ENCODE data around the gene RBM19.

Gene RBM19

DNA sequence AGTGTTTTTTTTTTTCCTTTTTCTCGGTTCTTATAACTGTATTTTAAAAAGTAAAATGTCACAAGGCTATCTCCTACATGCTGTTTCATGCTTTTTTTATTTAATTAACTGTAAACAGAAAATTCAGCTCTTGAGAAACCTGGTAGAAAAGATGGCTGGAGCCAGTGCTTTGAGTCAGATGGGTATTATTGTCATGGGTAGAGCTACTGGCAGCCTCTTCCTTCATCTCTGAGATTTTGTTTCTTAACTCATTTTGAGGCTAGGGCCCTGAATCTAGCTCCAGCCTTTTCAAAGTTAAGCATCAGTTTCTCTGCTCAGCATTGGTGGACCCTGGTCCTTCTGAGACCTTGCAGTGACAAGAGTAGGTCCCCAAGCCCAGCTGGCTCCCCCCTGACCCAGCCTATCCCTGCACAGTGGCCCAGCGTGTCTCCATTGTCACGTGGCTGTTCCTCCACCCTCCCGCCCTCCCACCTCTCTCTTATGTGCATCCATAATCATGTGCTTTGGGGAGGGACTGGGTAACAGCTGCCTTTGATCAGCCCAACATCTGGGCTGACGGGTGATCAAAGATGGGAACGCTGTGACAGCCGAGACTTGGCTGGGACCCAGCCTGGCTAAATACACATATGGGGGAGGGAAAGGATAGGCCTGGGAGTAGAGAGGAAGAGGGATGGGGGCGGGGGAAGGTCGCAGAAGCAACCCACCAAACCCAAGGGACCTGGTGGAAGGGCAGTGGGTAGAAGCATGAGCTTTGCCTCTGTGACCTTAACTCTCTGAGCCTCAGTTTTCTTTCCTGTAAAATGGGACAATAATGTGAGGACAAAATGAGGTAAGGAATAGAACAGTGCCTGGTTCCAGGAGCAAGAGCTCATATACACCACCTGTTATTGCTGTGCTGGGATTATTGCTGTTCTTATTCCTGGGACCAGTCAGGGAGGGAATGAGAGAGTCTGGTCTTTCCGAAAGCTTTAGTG is 24.4 kb upstream of the RBM19 start:
- no peak for DNase-seq
- in situ Hi-C loops (cut with MboI; ENCODE audit: low pct_unique_long_range_greater_than_20kb, low sequenced_read_pairs), result no loop called here

DNA sequence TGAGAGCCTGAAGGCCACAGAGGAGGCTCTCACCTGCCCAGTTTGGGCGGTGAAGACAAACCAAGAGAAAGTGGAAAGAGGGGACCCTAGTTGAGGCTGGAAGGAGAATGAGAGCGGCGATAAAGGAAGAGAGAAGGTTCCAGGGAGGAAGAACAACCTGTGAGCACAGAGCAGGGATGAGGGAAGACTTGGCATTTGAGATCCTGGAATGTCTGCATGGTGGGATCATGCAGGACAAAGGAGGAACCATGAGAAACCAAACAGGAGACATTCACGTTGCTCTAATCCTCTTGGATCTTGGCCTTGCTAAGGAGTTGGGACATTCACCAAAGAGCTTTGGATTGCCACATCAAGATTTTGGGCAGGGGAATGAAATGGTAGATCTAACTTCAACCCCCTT is 22.9 kb upstream of the RBM19 start:
- in situ Hi-C loops (cut with MboI; ENCODE audit: low pct_unique_long_range_greater_than_20kb, low sequenced_read_pairs), result no loop called here
- no peak for DNase-seq

DNA sequence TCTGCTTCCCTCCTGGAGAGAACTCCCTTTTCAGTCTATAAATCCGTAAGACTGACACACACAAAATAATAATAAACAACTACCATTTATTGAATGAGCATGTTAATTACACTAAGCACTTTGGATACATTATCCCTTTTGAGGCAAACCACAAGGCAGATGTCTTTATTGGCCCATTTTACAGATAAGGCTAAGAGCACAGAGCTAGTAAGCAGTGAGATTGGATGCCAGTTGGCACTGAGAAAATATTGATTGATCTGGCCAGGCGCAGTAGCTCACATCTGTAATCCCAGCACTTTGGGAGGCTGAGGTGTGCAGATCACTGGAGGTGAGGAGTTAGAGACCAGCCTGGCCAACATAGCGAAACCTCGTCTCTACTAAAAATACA is 21.9 kb upstream of the RBM19 start:
- in situ Hi-C loops (cut with MboI; ENCODE audit: low pct_unique_long_range_greater_than_20kb, low sequenced_read_pairs), result no loop called here

DNA sequence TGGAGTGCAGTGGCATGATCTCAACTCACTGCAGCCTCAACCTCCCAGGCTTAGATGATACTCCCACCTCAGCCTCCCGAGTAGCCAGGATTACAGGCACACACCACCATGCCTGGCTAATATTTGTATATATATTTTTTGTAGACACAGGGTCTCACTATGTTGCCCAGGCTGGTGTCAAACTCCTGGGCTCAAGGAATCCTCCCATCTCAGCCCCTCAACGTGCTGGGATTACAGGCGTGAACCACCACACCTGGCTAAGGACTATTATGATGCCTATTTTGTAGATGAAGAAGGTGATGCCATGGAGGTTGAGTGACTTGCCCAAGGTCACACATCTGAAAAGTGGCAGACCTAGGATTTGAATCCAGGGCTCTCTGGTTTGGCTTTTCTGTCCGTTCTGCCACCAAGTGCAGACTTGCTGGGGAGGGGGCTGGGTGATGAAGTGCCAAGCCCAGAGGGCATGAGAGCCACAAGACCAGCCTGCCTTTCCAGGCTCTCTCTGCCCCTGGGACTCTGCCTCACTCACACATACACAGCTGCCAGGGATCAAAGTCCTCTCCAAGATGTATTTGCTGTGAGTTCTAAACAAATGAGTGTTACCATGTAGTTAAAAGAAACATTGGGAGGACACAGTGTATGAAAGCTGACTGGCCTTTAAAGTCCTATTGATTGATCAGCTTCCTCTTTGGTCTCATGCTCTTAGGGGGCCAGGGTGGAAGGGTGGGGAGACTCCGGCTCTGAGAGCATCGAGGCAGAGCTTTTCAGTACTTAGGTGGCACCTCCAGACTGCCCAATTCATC is 21.3 kb upstream of the RBM19 start:
- in situ Hi-C loops (cut with MboI; ENCODE audit: low pct_unique_long_range_greater_than_20kb, low sequenced_read_pairs), result no loop called here
- DNase-seq, result no peak

More for the DNA sequence above, 21.9 kb upstream of the RBM19 start:
- DNase-seq, result no peak

DNA sequence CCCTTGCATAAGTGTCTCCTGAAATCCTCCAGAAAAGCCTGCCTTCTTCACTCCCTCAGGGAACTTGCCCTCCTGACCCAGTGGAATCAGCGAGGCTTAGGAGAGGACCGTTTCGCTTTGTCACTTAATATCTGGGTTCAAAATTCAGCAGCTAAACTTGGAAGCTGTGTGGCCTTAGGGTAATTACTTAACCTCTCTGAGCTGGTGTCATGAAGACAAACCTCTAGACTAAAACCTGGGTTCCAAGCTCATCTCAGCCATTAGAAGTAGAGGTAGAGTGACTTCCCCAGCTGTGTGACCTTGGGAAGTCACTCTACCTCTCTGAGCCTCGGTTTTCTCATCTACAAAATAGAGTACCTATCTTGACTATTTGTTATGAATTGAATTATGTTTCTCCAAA is 18.3 kb upstream of the RBM19 start:
- no peak for DNase-seq
- in situ Hi-C loops (cut with MboI; ENCODE audit: low pct_unique_long_range_greater_than_20kb, low sequenced_read_pairs), result no loop called here

DNA sequence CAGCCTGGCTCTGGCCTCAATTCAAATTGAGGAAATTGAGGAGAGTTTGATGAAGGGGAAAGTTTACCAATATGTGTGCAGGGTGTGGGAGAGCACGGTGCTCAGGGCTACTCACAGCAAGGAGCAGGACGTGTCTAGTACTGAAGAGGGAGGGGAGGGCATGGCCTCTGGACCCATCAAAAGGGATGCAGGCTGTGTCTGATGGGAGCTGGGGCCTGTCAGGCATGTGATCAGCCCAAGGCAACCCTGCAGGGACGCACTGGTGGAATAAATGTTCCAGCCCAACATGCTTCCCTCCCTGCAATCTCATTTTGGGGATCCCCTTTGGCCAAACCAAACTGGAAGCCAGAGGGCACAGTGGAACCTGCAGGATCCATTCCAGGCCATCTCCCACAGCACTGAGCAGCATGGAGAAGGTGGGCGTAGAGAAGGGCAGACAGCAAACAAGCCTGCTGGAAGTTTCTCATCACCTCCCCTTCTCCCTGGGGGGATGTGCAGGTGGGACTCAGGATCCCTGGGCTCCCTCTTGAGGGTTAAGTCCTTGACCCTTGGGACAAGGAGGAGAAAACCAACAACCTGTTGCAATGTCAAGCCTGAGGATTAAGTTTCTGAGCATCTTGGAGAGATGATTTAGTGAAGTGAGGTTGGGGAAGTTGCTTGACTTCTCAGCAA is 17.8 kb upstream of the RBM19 start:
- in situ Hi-C loops (cut with MboI; ENCODE audit: low pct_unique_long_range_greater_than_20kb, low sequenced_read_pairs), result no loop called here

DNA sequence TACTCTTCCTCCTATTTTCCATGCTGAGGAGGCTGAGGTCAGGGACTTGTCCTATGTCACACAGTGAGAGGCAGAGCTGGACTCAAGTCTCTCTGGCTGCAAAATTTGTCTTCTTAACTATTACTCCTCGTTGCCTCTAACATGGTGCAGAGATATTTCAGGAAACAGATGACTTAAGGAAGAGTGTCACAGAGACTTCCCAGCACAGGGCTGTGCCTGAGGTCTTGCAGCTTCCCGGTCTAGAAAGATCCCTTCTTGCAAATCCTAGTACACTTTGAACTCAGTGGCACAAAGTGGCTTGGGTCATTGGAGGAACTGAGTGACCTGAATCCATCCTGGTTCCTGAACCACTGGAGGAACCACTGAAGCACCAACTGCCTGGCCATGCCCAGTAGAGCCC is 17.1 kb upstream of the RBM19 start:
- DNase-seq, result no peak
- in situ Hi-C loops (cut with MboI; ENCODE audit: low pct_unique_long_range_greater_than_20kb, low sequenced_read_pairs), result no loop called here

More for the DNA sequence above, 17.8 kb upstream of the RBM19 start:
- no peak for DNase-seq

DNA sequence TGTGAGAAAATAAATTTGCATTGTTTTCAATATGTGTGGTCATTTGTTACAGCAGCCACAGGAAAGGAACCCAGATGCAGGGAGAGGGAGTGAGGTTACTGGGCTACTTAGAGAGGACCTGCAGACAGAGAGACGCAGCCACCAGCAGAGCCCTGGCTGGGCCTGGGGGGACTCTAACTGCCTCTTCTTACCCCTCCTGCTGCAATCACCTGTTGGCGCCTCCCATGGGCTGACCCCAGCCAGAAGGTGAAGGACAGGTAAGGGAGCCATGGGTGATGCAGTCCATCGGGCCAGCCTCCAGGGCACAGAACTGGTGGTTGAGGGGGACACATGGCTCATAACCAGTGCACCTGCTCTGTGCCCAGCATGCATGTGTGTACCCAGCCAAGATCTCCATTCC is 15.8 kb upstream of the RBM19 start:
- DNase-seq, result no peak
- in situ Hi-C loops (cut with MboI; ENCODE audit: low pct_unique_long_range_greater_than_20kb, low sequenced_read_pairs), result no loop called here

DNA sequence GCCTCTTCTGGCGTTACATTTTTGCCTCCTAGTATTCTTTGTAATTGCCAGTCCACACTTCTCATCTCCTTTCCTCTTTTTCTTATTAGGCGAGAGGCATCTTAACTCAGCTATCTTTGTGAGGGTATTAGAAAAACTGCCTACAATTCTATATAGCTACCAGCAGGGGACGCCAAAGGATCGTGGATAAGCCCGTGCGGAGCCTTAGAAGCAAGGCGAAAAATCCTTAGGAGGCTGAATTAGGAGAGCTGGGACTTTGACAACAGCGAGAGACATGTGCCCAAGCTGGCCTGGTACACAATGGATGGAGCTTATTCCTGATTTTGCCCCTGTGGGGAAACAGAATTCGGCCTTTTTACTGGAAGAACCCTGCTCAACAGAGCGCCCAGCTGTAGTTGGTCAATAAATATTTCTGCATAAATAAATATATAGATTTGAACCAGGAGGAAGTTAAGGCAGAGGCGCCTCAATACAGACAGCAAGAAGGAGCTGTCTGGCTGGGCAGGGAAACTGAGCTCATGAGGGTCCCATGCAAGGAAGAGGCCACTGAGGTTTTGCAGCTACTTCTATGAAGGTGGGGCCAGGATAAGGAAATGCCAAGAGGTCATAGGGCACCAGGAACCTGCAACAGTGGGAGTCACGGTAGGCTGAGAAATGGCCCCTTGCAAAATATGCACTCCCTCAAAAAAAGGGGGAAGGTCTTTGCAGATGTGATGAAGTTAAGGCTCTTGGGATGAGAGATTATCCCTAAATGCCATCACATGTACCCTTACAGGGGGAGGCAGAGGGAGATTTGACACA is 14.6 kb upstream of the RBM19 start:
- in situ Hi-C loops (cut with MboI; ENCODE audit: low pct_unique_long_range_greater_than_20kb, low sequenced_read_pairs), result no loop called here
- peak; percentile 49 for DNase-seq

DNA sequence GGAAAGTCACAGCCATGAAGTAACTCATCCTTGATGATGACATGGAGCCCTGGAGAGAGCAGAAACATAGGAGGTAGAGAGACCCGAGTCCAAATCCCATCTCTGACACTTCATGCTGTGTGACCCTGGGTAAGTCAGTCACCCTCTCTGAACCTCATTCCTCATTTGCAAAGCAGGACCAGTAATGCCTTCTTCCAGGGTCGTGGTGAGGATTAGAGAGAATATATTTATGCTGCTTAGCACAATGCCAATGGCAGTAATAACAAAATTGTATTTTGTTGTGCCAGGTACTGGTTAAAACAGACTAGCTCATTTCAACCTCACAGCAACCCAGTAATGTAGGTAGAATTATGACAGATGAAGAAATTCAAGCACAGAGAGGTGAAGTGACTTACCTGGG is 13.9 kb upstream of the RBM19 start:
- DNase-seq, result no peak
- in situ Hi-C loops (cut with MboI; ENCODE audit: low pct_unique_long_range_greater_than_20kb, low sequenced_read_pairs), result no loop called here

DNA sequence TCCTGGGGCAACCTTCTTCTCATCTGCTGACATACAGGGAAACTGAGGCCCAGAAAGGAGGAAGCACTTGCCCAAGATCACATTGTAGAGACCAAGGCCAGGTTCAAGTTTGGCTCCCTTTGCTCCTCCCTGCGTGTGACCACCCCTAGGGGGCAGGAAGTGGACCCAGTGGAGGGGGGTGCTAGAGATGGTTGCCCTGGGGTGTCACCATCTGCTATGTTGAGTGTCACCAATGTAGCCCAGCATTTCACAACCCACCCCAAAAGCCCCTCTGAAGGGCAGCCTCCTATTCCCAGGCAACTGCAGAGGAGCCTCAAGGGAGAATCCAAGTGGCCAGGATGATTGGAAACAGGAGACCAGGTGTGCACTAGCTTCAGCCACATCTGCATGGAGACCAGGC is 12.0 kb upstream of the RBM19 start:
- no peak for DNase-seq
- in situ Hi-C loops (cut with MboI; ENCODE audit: low pct_unique_long_range_greater_than_20kb, low sequenced_read_pairs), result no loop called here

DNA sequence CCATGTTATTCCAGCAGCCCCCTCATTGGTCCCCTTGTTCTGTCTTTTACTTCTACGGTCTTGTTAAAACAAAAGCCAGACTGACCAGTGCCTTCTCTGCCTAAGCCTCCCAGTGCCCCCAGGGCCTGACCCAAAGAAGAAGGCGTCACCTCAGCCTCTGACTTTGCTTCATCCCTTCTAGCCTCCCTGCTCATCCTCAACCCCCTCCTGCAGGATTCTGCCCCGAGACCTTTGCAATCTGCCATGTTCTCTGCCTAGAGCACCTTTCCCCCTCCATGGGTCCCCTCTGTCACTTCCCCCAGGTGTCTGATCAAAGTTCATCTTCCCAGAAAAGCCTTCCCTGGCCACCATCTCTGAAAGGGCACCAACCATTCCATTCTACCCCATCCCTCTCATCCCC is 7.9 kb upstream of the RBM19 start:
- in situ Hi-C loops (cut with MboI; ENCODE audit: low pct_unique_long_range_greater_than_20kb, low sequenced_read_pairs), result no loop called here
- no peak for DNase-seq

DNA sequence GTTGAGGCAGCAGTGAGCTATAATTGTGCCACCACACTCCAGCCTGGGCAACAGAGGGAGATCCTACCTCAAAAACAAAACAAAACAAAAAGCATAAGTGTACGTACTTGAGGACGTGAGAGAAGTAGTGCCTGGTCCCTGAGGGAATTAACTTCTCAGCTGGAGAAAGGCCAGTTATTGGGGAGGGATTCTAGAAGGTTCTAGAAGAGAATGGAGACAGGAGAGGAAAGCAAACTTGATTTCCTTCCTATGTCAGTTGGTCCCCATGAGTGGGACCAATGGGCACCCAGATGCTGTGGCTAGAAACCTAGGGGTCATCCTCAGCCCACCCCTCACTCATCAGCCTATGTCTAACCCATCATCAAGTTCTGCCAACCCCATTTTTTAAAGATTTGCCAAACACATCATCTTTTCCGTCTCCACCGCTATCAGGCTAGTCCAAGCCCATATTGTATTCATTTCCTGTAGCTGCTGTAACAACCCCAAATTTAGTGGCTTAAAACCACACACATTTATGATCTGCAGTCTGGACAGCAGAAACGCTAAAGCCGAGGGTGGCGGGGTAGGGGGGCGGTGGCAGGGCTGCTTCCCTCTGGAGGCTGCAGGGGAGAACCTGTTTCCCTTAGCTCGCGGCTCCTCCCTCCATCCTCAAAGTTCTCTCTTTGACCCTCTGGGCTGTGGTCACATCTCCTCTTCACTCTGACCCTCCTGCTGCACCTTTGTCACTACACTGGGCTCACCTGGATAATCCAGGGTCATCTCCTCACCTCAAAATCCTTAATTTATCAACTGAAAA is 7.2 kb upstream of the RBM19 start:
- in situ Hi-C loops (cut with MboI; ENCODE audit: low pct_unique_long_range_greater_than_20kb, low sequenced_read_pairs), result no loop called here
- DNase-seq, result peak; percentile 52

DNA sequence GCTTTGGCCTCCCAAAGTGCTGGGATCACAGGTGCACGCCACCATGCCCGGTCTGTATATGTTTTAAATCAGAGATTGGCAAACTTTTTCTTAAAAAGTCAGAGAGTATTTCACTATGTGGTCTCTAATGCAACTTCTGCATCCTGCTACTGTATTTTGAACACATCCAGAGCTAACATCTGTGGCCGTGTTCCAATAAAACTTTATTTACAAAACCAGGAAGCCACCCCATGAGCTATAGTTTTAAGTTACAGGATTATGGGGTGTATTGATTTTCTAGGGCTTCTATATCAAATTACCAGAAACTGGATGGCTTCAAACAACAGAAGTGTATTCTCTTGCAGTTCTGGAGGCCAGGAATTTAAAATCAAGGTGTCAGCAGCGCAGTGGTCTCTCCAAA is 5.3 kb upstream of the RBM19 start:
- in situ Hi-C loops (cut with MboI; ENCODE audit: low pct_unique_long_range_greater_than_20kb, low sequenced_read_pairs), result no loop called here
- DNase-seq, result no peak

DNA sequence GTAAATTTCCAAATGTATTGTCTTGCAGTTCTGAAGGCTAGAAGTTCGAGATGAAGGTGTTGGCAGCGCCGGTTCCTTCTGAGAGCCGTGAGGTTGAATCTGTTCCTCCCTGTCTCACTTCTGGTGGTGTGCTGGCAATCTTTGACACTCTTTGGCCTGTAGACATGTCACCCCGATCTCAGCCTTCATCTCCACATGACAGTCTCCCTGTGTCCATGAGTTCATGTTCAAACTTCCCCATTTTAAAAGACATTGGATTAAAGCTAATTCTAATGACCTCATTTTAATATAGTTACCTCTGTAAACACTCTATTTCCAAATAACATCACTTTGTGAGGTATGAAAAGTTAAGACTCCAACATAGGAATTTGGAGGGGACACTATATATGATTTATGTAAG is 4.1 kb upstream of the RBM19 start:
- peak; percentile 45 for DNase-seq
- in situ Hi-C loops (cut with MboI; ENCODE audit: low pct_unique_long_range_greater_than_20kb, low sequenced_read_pairs), result no loop called here

DNA sequence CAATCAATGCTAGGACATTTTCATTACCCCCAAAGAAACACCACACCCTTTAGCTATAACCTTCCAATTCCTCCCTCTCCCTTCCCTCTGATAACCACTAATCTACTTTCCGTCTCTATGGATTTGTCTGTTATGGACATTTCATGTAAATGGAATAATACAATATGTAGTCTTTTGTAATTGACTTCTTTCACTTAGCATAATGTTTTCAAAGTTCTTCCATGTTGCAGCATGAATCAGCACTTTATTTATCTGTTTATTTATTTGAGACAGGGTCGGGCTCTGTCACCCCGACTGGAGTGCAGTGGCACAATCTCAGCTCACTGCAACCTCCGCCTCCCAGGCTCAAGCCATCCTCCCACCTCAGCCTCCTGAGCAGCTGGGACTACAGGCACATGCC is 1.2 kb upstream of the RBM19 start:
- no peak for DNase-seq
- in situ Hi-C loops (cut with MboI; ENCODE audit: low pct_unique_long_range_greater_than_20kb, low sequenced_read_pairs), result no loop called here

DNA sequence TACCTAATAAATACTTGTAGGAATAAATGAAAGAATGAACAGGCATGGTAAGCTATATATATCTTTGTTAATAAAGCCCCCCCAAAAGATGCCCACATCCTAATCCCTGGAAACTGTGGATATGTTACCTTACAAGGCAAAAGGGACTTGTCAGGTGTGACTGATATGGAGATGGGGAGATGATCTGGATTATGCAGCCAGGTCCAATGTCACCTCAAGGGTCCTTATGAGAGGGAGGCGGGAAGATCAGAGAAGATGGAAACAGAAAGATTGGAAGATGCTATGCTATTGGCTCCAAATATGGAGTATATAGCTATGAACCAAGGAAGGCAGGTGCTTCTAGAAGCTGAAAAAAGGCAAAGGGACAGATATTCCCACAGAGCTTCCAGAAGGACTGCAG is 3.4 kb downstream of the RBM19 start:
- no peak for DNase-seq
- in situ Hi-C loops (cut with MboI; ENCODE audit: low pct_unique_long_range_greater_than_20kb, low sequenced_read_pairs), result no loop called here

DNA sequence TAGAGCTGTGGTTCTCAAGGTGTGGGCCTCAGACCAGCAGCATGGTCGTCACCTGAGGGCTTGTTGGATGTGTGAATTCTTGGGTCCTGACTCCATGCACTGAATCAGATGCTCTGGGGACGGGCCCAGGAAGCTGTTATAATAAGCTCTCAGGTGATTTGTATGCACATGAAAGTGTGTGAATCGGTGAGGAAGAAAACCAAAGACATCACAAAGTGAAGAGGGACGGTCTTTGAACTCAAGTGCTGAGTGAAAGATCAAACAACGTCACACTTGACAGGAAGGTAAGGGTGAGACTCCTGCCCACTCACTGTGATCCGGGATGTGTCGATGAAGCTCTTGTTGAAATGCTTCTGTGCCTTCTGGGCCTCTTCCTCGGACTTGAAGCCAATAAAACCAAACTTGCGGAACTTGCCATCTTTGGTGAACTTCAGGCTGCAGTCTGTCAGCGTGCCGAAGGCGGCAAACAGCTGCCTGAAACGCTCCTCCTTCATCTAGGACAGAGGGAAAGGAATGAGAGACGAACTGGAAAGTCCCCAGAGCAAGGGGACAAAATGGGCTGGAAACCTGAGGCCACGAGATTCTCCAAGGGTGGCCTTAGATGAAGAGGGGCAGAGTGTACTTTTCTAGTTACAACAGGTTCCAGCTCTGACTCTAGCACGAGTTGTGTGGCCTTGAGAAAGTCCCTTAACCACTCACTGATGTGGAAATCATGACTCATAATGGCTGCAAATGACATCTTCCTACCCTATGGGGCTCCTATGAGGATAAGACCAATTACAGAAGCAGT is 4.0 kb downstream of the RBM19 start:
- DNase-seq, result no peak
- in situ Hi-C loops (cut with MboI; ENCODE audit: low pct_unique_long_range_greater_than_20kb, low sequenced_read_pairs), result no loop called here

Measured in KBM-7 (cell line).